ENCODE measurements around the gene PLA2G4F. TPM values are rescaled to one million over a fixed set of nuclear protein-coding genes. Genes with fewer than 3 reads are reported as not detected.

PLA2G4F gene
- total RNA-seq, 1 donor from 2014 or later: 1.6 TPM

DNA sequence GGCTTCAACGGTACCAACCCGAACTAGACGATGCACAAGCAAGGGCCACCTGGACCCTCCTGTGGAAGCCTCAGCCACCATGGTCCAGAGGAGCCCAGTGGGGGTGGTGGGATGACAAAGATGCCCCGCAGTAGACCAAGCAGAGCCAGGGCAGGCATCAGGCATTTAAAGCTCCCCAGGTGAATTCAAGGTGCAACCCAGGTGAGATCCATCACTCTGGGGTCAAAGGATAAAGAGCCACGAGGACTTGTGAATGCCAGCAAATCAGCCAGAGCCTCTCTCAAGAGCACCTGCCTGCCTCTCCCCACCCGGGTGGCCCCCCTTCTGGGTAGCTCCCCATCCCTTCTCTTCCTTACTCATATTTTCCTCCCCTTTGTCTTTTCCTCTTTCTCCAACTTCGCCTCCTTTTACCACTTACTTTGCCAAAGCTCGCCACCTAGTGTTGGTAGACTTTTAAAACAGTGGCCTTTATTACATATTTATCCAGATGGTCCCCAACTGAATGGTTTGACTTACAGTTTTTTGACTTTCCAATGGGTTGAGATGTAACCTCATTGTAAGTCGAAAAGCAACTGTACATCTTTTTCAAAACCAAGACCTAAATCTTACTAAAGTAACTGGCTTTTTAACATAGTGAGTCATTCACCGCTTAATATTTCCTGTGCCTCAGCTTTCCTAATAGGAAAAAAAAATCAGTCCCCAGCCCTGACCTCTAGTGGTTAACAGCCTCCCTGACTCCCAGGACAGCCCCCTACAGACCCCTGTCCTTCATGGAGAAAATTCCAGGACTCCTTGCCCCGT lies 18.8 kb downstream of the PLA2G4F start:
- TF ChIP-seq, protein P1, sequence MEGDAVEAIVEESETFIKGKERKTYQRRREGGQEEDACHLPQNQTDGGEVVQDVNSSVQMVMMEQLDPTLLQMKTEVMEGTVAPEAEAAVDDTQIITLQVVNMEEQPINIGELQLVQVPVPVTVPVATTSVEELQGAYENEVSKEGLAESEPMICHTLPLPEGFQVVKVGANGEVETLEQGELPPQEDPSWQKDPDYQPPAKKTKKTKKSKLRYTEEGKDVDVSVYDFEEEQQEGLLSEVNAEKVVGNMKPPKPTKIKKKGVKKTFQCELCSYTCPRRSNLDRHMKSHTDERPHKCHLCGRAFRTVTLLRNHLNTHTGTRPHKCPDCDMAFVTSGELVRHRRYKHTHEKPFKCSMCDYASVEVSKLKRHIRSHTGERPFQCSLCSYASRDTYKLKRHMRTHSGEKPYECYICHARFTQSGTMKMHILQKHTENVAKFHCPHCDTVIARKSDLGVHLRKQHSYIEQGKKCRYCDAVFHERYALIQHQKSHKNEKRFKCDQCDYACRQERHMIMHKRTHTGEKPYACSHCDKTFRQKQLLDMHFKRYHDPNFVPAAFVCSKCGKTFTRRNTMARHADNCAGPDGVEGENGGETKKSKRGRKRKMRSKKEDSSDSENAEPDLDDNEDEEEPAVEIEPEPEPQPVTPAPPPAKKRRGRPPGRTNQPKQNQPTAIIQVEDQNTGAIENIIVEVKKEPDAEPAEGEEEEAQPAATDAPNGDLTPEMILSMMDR (IDR thresholded peaks at IDR 0.05; ENCODE audit: insufficient read depth, low read length, severe bottlenecking): peak; percentile 47

DNA sequence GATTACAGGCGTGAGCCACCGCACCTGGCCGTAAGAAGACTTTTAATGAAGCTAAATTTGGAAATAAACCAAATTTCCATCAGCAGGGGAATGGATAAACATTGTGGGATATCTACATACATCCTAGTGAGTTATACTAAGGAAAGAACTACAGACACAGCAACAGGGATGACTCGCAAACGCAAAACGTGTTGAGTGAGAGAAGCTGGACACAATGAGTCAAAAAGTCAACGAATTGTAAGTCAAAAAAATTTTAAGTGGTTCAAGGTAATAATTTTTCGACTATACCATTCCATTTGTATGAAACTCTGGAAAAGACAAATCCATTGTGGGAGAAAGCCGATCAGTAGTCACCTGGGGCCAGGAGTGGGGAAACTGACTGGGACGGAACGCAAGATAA lies 19.9 kb downstream of the PLA2G4F start:
- H3K27me3 ChIP-seq (ENCODE audit: control insufficient read depth, insufficient read depth, low read length): no peaks in the 10 kb centered on the region
- FAIRE-seq (no peak), DNase-seq (ENCODE audit: low read depth) (no peak)
- H3K36me3 ChIP-seq (ENCODE audit: control insufficient read depth, insufficient read depth, low read length): no peaks in the 10 kb centered on the region
- H3K4me3 ChIP-seq (ENCODE audit: low read depth, low read length): no peak overlapping the region
- TF ChIP-seq, protein P1 (IDR thresholded peaks at IDR 0.05; ENCODE audit: insufficient read depth, low read length, severe bottlenecking): no peak

More for the DNA sequence above, 18.8 kb downstream of the PLA2G4F start:
- Histone ChIP-seq H3K27me3 (ENCODE audit: control insufficient read depth, insufficient read depth, low read length) (no peaks in the 10 kb centered on the region), H3K36me3 (ENCODE audit: control insufficient read depth, insufficient read depth, low read length) (no peaks in the 10 kb centered on the region), H3K4me3 (ENCODE audit: low read depth, low read length) (no peak overlapping the region)
- DNase-seq (ENCODE audit: low read depth): peak; percentile 54
- FAIRE-seq: no peak

DNA sequence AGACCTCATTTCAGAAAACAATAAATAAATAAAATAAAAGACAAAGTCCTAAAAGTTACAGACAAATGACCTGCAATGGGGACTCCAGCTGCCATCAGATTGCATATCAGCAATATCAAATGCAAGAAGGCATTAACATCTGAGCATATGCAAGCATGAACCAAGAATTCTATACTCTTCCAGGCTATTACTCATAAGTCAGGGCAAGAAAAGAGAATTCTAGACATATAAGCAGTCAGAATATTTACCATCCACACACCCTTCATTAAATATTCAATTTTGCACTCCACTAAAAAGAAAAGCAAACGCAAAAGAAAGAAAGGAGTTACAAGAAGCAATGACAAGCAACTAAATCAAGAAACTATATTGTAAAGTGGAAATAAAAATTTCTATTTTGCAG lies 21.1 kb downstream of the PLA2G4F start:
- no peak for DNase-seq (ENCODE audit: low read depth)
- TF ChIP-seq, protein P1 (IDR thresholded peaks at IDR 0.05; ENCODE audit: insufficient read depth, low read length, severe bottlenecking): no peak
- H3K36me3 ChIP-seq (ENCODE audit: control insufficient read depth, insufficient read depth, low read length): no peaks in the 10 kb centered on the region
- H3K4me3 ChIP-seq (ENCODE audit: low read depth, low read length): no peak overlapping the region
- peaks cover 6% of the 10 kb centered on the region for H3K27me3 ChIP-seq (ENCODE audit: control insufficient read depth, insufficient read depth, low read length)
- no peak for FAIRE-seq

DNA sequence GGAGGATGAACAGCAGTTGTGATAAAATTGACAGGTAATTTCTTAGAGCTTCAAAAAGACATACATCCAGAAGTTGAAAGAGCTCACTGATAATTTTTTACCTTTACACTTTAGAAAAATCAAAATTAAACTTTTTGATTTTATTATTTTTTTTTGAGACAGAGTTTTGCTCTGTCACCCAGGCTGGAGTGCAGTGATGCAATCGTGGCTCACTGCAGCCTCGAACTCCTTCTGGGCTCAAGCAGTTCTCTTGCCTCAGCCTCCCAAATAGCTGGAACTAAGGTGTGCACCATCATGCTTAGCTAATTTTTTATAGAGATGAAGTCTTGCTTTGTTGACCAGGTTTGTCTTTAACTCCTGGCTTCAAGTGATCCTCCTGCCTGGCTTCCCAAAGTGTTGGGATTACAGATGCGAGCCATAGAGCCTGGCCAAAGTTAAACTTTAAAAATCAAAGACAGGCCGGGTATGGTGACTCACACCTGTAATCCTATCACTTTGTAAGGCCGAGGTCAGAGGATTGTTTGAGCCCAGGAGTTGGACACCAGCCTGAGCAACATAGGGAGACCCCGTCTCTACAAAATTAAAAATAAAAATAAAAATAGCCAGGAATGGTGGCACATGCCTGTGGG lies 21.7 kb downstream of the PLA2G4F start:
- no peaks in the 10 kb centered on the region for H3K36me3 ChIP-seq (ENCODE audit: control insufficient read depth, insufficient read depth, low read length)
- FAIRE-seq (no peak), DNase-seq (ENCODE audit: low read depth) (no peak)
- peaks cover 6% of the 10 kb centered on the region for H3K27me3 ChIP-seq (ENCODE audit: control insufficient read depth, insufficient read depth, low read length)
- H3K4me3 ChIP-seq (ENCODE audit: low read depth, low read length): no peak overlapping the region
- TF ChIP-seq, protein P1 (IDR thresholded peaks at IDR 0.05; ENCODE audit: insufficient read depth, low read length, severe bottlenecking): no peak

DNA sequence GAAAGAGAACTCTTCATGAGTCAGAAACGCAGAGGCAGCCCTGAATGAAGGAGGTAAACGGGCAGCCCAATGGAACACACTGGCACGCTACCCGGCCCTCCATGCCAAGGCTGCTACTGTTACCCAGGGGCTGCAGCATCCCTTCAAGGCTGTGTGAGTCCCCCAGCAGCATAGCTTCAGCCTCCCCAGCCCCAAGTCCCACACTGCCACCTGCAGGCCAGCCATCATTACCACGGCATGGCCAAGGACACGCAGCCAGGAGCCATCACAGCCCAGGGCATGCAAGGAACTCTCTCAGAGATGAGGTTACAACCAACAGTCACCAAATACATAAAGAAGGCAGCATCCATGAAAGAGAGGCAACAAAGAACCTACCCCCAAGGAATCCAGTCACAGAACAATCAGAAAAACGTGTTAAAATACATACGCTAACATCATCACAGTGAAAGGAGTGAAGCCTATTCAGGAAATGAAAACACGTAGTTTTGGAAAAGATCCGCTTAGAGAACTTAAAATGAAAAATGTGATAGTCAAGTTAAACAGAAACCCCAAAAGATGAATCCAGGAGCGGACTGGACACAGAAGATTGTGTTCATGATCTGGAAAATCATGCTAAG lies 22.4 kb downstream of the PLA2G4F start:
- Histone ChIP-seq H3K27me3 (ENCODE audit: control insufficient read depth, insufficient read depth, low read length) (peaks cover 6% of the 10 kb centered on the region), H3K36me3 (ENCODE audit: control insufficient read depth, insufficient read depth, low read length) (no peaks in the 10 kb centered on the region), H3K4me3 (ENCODE audit: low read depth, low read length) (no peak overlapping the region)
- FAIRE-seq: no peak
- no peak for DNase-seq (ENCODE audit: low read depth)
- TF ChIP-seq, protein P1 (IDR thresholded peaks at IDR 0.05; ENCODE audit: insufficient read depth, low read length, severe bottlenecking): peak; percentile 94

Measured in bronchial epithelial cell (primary cell).